K562 (cell line): ENCODE data around the gene SDK1. TPM values are rescaled to one million over a fixed set of nuclear protein-coding genes. Genes with fewer than 3 reads are reported as not detected.

ENCODE experiments used
- ATAC-seq: fragments of 200-7000 bp; cut with Tn5 transposase; 3 replicates; pipeline ENCODE4 v1.9.1; 2020; ENCODE audit warnings: moderate library complexity
- BruUV-seq: library from RNA; stranded (reverse); fragments of 400-500 nt; replicated peaks from 2 replicates; lab custom pipeline; 2021; lab: Mats Ljungman, UMichigan
- CTCF ChIA-PET: fragments of 300-600 bp; formaldehyde crosslinking; extraction: SDS; loops from one replicate; lab custom pipeline; 2021; ENCODE audit warnings: low intra/inter-chr PET ratio; lab: Yijun Ruan, JAX
- POLR2A ChIA-PET: fragments of 300-600, 350-650 bp; sonication (Branson Sonifier 250); formaldehyde crosslinking; extraction: SDS; loops from one replicate; lab custom pipeline; 2021; ENCODE audit warnings: antibody characterized with exemption, inconsistent platforms; lab: Yijun Ruan, JAX
- DNase-seq, 4 experiments: peaks; one replicate each; pipeline versions ENCODE4 v3.0.0 to v3.0.0-alpha.2; 2011 to 2018; ENCODE audit warnings: low spot score in 3 of 4, mixed read lengths in 3 of 4; ENCODE audit errors: extremely low read depth in 1 of 4
- FAIRE-seq: peaks from 2 replicates; lab custom pipeline; 2011; peaks lifted over from hg19 to GRCh38; lab: Jason Lieb, UNC
- H2AFZ ChIP-seq: 2 replicates; pipeline ENCODE4 v1.6.0; 2011; ENCODE audit warnings: low read depth, low read length, control low read depth, inconsistent platforms
- H3K27ac ChIP-seq: fragments of 200-600 bp; 3 replicates; pipeline ENCODE4 v1.8.0; 2011; ENCODE audit warnings: low read depth, mild to moderate bottlenecking, control low read depth, inconsistent platforms, low read length, moderate library complexity, mixed read lengths; ENCODE audit errors: extremely low read depth
- H3K27me3 ChIP-seq, 2 experiments: fragments of 300-600 bp in 1 of 2; 2 replicates in 1 of 2; 3 replicates in 1 of 2; pipeline versions ENCODE4 v1.6.0 to v1.8.0; 2011; ENCODE audit warnings: inconsistent platforms in 2 of 2, low read length in 2 of 2, mild to moderate bottlenecking in 1 of 2, mixed read lengths in 1 of 2, moderate library complexity in 1 of 2; ENCODE audit not compliant: control insufficient read depth in 2 of 2, insufficient read depth in 2 of 2
- H3K36me3 ChIP-seq: fragments of 300-600 bp; 3 replicates; pipeline ENCODE4 v1.8.0; 2011; ENCODE audit warnings: mild to moderate bottlenecking, low read length, inconsistent platforms; ENCODE audit not compliant: control insufficient read depth, insufficient read depth
- H3K4me1 ChIP-seq, 2 experiments: fragments of 200-600 bp in 1 of 2; replicated peaks in 1 of 2; 2 replicates in 1 of 2; 3 replicates in 1 of 2; pipeline versions ENCODE4 v1.5.1 to v1.8.0; 2011; ENCODE audit warnings: inconsistent platforms in 2 of 2, low read length in 2 of 2, mild to moderate bottlenecking in 1 of 2, mixed read lengths in 1 of 2, moderate library complexity in 1 of 2; ENCODE audit not compliant: control insufficient read depth in 2 of 2, insufficient read depth in 2 of 2
- H3K4me2 ChIP-seq: 2 replicates; pipeline ENCODE4 v1.6.1; 2011; ENCODE audit warnings: low read length, control low read depth, inconsistent platforms, mixed read lengths; ENCODE audit not compliant: insufficient read depth
- H3K4me3 ChIP-seq: fragments of 200-600 bp; sonication (generic), shearing (Covaris generic); 2 replicates; pipeline ENCODE4 v1.5.1; 2016; ENCODE audit warnings: control low read depth, inconsistent platforms
- H3K79me2 ChIP-seq: fragments of 200-600 bp; 3 replicates; pipeline ENCODE4 v1.8.0; 2011; ENCODE audit warnings: low read length, inconsistent platforms; ENCODE audit not compliant: control insufficient read depth, insufficient read depth
- H3K9ac ChIP-seq, 2 experiments: 2 replicates each; pipeline versions ENCODE4 v1.6.0 to v1.6.1; 2011; ENCODE audit warnings: low read depth in 2 of 2, low read length in 2 of 2, control low read depth in 1 of 2, inconsistent platforms in 1 of 2, mild to moderate bottlenecking in 1 of 2, mixed read lengths in 1 of 2; ENCODE audit not compliant: insufficient read depth in 1 of 2
- H3K9me1 ChIP-seq: one replicate; pipeline ENCODE4 v1.6.0; 2011; ENCODE audit warnings: inconsistent platforms, mild to moderate bottlenecking, low read length, moderate library complexity; ENCODE audit not compliant: control insufficient read depth, insufficient read depth
- H3K9me3 ChIP-seq: replicated peaks from 2 replicates; pipeline ENCODE4 v1.5.1; 2011; ENCODE audit warnings: low read depth, low read length, inconsistent platforms; ENCODE audit not compliant: control insufficient read depth, insufficient read depth
- H4K20me1 ChIP-seq: replicated peaks from 2 replicates; pipeline ENCODE4 v1.6.1; 2011; ENCODE audit warnings: low read length, inconsistent platforms, mixed read lengths; ENCODE audit not compliant: control insufficient read depth, insufficient read depth
- GTF2F1 ChIP-seq: IDR thresholded peaks from 2 replicates; pipeline ENCODE4 v1.6.1; 2011; ENCODE audit warnings: low read depth, low read length, improper control_type of control experiment
- SRSF3 ChIP-seq: fragments of 200-400 bp; formaldehyde crosslinking; IDR thresholded peaks from 2 replicates; pipeline ENCODE4 v1.6.1; 2016; ENCODE audit warnings: mild to moderate bottlenecking, low read length, moderate library complexity; ENCODE audit not compliant: insufficient read depth
- ZNF134 ChIP-seq: fragments of 250-450 bp; sonication (Bioruptor Pico); conservative IDR thresholded peaks from 2 replicates; pipeline ENCODE4 v1.4.0; 2020
- ZNF143 ChIP-seq: sonication (generic); formaldehyde crosslinking; IDR thresholded peaks from 2 replicates; pipeline ENCODE4 v1.9.0; 2022; ENCODE audit warnings: mild to moderate bottlenecking, missing genetic modification reagents
- ZNF174 ChIP-seq: fragments of 250-450 bp; sonication (Bioruptor Pico); IDR thresholded peaks from 2 replicates; pipeline ENCODE4 v1.4.0; 2020; ENCODE audit warnings: mild to moderate bottlenecking
- ZNF589 ChIP-seq: fragments of 200-800 bp; sonication (Bioruptor generic); IDR thresholded peaks from 2 replicates; pipeline ENCODE4 v1.6.1; 2016; ENCODE audit warnings: low read depth, missing genetic modification characterization, missing compliant biosample characterization
- ZSCAN29 ChIP-seq: fragments of 450-650 bp; IDR thresholded peaks from 2 replicates; pipeline ENCODE4 v1.6.1; 2017
- WGBS: fragments of 100-300 bp; shearing (Covaris generic); methylation state at CpG from one replicate; pipeline ENCODE4 v1.1.6; 2016; ENCODE audit warnings: low coverage, mixed read lengths; ENCODE audit not compliant: insufficient coverage; ENCODE audit errors: missing lambda C conversion rate; 5-methylcytosine and 5-hydroxymethylcytosine counted together
- in situ Hi-C: fragments of 300-500 bp; cut with MboI; formaldehyde crosslinking; loops from 4 replicates; pipeline ENCODE4 v1.15.0; 2018; ENCODE audit warnings: inconsistent platforms, mixed read lengths
- intact Hi-C: fragments of 100-400 bp; cut with micrococcal nuclease; formaldehyde crosslinking; loops from 2 replicates; pipeline ENCODE4 v1.14.2; 2022
- polyA plus RNA-seq, 8 experiments: library from polyadenylated mRNA; depleted of rRNA in 4 of 8; stranded (reverse) in 5 of 8; unstranded in 3 of 8; fragments of >200 nt; fragmentation: Nextera tagmentation in 2 of 8; fragmentation: Illumina TruSeq in 1 of 8; extraction: Ambion mirVana in 2 of 8; extraction: Trizol in 1 of 8; gene quantifications; 2 replicates each; pipeline versions ENCODE4 v1.2.1 to v1.2.3, GENCODE V29; 2011 to 2014; ENCODE audit warnings: inconsistent platforms in 1 of 8, missing spikeins in 1 of 8
- total RNA-seq, 7 experiments: library from RNA; depleted of rRNA in 6 of 7; stranded (reverse); fragments of >200 nt in 6 of 7; fragmentation: Illumina TruSeq in 2 of 7; extraction: Trizol in 2 of 7; gene quantifications; 2 replicates each; pipeline versions ENCODE4 v1.2.1 to v1.2.3, GENCODE V29; 2011 to 2021; ENCODE audit warnings: low replicate concordance in 1 of 7
- TF ChIP-seq, protein P1 (sequence below): sonication (generic); formaldehyde crosslinking; IDR thresholded peaks from 2 replicates; pipeline ENCODE4 v1.8.0; 2022; ENCODE audit warnings: mild to moderate bottlenecking, missing genetic modification reagents

SDK1 gene
- total and polyA plus RNA-seq, 9 of the 15 experiments (the other 6 are each of a cell fraction or from before 2014, with no cell fraction given) = 0.16 TPM; not detected in 8

DNA sequence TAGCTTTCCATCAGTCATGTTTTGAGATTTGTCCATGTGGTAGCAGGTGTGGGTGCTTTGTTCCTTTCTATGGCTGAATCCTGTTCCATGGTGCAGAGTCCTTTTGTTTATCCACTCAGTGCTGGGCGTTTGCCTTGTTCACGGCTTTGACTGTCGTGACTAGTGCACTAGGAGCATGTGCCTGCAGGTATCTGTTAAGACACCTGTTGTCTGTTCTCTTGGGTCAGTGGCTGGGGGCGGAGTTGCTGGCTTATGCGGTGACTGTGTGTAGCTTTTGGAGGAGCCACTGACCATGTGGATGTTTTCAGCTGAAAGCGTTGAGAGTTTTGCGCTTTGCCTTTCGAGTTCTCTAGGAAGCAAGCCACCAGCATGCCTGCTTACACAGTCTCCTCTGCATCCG lies 807.9 kb downstream of the SDK1 start:
- H3K36me3 ChIP-seq = no peaks in the 10 kb centered on the region
- H3K9me1 ChIP-seq = no peaks in the 10 kb centered on the region
- BruUV-seq = no TSS peak
- H3K4me1 ChIP-seq = no peaks in the 10 kb centered on the region; a peak in 1 of 5 replicates
- H3K9ac ChIP-seq = no peak overlapping the region
- no peaks in the 10 kb centered on the region for H3K79me2 ChIP-seq
- CTCF ChIA-PET = no interaction called here
- no peaks in the 10 kb centered on the region for H3K9me3 ChIP-seq
- DNase-seq (no peak), ATAC-seq (no peak), FAIRE-seq (no peak)
- no peak overlapping the region for H3K4me3 ChIP-seq
- no peak overlapping the region for H3K27ac ChIP-seq
- peaks cover 7 to 52% of the 10 kb centered on the region in 2 experiments; a peak in 4 of 5 replicates for H3K27me3 ChIP-seq
- H2AFZ ChIP-seq = no peak overlapping the region
- intact Hi-C loops (no loop called here), in situ Hi-C loops (no loop called here)
- POLR2A ChIA-PET = no interaction called here
- no peak overlapping the region for H3K4me2 ChIP-seq
- under 1% methylated on average over 9 of the region's 9 CpGs for WGBS
- H4K20me1 ChIP-seq = no peaks in the 10 kb centered on the region; the same call in 1 of the 2 replicates
- TF ChIP-seq ZNF174 (CRISPR knock-in tag) = no peak
- no peak for TF ChIP-seq SRSF3
- TF ChIP-seq ZNF589 (CRISPR knock-in tag) = no peak
- TF ChIP-seq, protein P1, sequence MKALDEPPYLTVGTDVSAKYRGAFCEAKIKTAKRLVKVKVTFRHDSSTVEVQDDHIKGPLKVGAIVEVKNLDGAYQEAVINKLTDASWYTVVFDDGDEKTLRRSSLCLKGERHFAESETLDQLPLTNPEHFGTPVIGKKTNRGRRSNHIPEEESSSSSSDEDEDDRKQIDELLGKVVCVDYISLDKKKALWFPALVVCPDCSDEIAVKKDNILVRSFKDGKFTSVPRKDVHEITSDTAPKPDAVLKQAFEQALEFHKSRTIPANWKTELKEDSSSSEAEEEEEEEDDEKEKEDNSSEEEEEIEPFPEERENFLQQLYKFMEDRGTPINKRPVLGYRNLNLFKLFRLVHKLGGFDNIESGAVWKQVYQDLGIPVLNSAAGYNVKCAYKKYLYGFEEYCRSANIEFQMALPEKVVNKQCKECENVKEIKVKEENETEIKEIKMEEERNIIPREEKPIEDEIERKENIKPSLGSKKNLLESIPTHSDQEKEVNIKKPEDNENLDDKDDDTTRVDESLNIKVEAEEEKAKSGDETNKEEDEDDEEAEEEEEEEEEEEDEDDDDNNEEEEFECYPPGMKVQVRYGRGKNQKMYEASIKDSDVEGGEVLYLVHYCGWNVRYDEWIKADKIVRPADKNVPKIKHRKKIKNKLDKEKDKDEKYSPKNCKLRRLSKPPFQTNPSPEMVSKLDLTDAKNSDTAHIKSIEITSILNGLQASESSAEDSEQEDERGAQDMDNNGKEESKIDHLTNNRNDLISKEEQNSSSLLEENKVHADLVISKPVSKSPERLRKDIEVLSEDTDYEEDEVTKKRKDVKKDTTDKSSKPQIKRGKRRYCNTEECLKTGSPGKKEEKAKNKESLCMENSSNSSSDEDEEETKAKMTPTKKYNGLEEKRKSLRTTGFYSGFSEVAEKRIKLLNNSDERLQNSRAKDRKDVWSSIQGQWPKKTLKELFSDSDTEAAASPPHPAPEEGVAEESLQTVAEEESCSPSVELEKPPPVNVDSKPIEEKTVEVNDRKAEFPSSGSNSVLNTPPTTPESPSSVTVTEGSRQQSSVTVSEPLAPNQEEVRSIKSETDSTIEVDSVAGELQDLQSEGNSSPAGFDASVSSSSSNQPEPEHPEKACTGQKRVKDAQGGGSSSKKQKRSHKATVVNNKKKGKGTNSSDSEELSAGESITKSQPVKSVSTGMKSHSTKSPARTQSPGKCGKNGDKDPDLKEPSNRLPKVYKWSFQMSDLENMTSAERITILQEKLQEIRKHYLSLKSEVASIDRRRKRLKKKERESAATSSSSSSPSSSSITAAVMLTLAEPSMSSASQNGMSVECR (CRISPR knock-in tag) = no peak
- TF ChIP-seq GTF2F1 = no peak
- no peak for TF ChIP-seq ZNF143 (CRISPR knock-in tag)
- TF ChIP-seq ZNF134 (CRISPR knock-in tag) = no peak
- no peak for TF ChIP-seq ZSCAN29
